Measurements from ENCODE around the gene CTIF.

The CTIF gene

GRCh38 chr18:48592540-48593171 is 53.8 kb downstream of the CTIF start:
- Histone ChIP-seq H3K9me3 (ENCODE audit: low read depth, low read length) (no peaks in the 10 kb centered on the region), H3K27ac (no peak overlapping the region), H3K36me3 (ENCODE audit: insufficient read depth, low read length) (no peaks in the 10 kb centered on the region), H3K9ac (ENCODE audit: insufficient read length) (no peak overlapping the region), H3K4me3 (no peak overlapping the region)
- TF ChIP-seq EZH2 (IDR thresholded peaks at IDR 0.05), result no peak
- TF ChIP-seq FOXP2 (optimal IDR thresholded peaks at IDR 0.05; ENCODE audit: control extremely low read depth, extremely low read length, insufficient read depth), result no peak
- no peak for TF ChIP-seq POLR2AphosphoS5 (IDR thresholded peaks at IDR 0.05; ENCODE audit: borderline replicate concordance, low read depth, low read length)
- no peak for DNase-seq (ENCODE audit: low read depth, low spot score)

- TF ChIP-seq EZH2 (IDR thresholded peaks at IDR 0.05) (no peak), FOXP2 (optimal IDR thresholded peaks at IDR 0.05; ENCODE audit: control extremely low read depth, extremely low read length, insufficient read depth) (no peak), POLR2AphosphoS5 (IDR thresholded peaks at IDR 0.05; ENCODE audit: borderline replicate concordance, low read depth, low read length) (no peak)
- Histone ChIP-seq H3K9me3 (ENCODE audit: low read depth, low read length) (no peaks in the 10 kb centered on the region), H3K4me3 (no peak overlapping the region), H3K27ac (no peak overlapping the region), H3K36me3 (ENCODE audit: insufficient read depth, low read length) (no peaks in the 10 kb centered on the region), H3K9ac (ENCODE audit: insufficient read length) (no peak overlapping the region)
- no peak for DNase-seq (ENCODE audit: low read depth, low spot score)
Observed at GRCh38 chr18:48594471-48595094, 55.8 kb downstream of the CTIF start.

GRCh38 chr18:48595703-48596218 is 56.9 kb downstream of the CTIF start:
- Histone ChIP-seq H3K9me3 (ENCODE audit: low read depth, low read length) (no peaks in the 10 kb centered on the region), H3K27ac (no peak overlapping the region), H3K9ac (ENCODE audit: insufficient read length) (no peak overlapping the region), H3K36me3 (ENCODE audit: insufficient read depth, low read length) (no peaks in the 10 kb centered on the region), H3K4me3 (no peak overlapping the region)
- no peak for DNase-seq (ENCODE audit: low read depth, low spot score)
- TF ChIP-seq EZH2 (IDR thresholded peaks at IDR 0.05) (no peak), POLR2AphosphoS5 (IDR thresholded peaks at IDR 0.05; ENCODE audit: borderline replicate concordance, low read depth, low read length) (no peak), FOXP2 (optimal IDR thresholded peaks at IDR 0.05; ENCODE audit: control extremely low read depth, extremely low read length, insufficient read depth) (no peak)

DNA sequence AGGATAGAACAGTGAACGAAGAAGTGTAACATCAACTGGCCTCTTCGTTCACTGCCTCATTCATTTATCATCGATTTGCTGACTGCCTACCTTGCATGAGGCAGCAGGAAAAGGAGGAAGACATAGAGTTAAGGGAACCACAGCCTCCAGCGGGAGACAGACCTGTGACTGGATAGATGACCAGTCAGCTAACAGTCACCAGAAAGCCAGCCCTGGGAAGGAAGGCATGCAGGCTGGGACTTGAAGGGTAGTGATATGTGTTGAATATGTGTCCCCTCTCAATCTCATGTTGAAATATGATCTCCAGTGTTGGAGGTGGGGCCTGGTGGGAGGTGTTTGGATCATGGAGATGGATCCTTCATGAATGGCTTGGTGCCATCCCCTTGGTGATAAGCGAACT is 58.3 kb downstream of the CTIF start:
- TF ChIP-seq POLR2AphosphoS5 (IDR thresholded peaks at IDR 0.05; ENCODE audit: borderline replicate concordance, low read depth, low read length) (no peak), FOXP2 (optimal IDR thresholded peaks at IDR 0.05; ENCODE audit: control extremely low read depth, extremely low read length, insufficient read depth) (no peak), EZH2 (IDR thresholded peaks at IDR 0.05) (no peak)
- no peak overlapping the region for H3K4me3 ChIP-seq
- H3K27ac ChIP-seq, result no peak overlapping the region
- H3K36me3 ChIP-seq (ENCODE audit: insufficient read depth, low read length), result no peaks in the 10 kb centered on the region
- H3K9me3 ChIP-seq (ENCODE audit: low read depth, low read length), result no peaks in the 10 kb centered on the region
- DNase-seq (ENCODE audit: low read depth, low spot score), result no peak
- no peak overlapping the region for H3K9ac ChIP-seq (ENCODE audit: insufficient read length)

DNA sequence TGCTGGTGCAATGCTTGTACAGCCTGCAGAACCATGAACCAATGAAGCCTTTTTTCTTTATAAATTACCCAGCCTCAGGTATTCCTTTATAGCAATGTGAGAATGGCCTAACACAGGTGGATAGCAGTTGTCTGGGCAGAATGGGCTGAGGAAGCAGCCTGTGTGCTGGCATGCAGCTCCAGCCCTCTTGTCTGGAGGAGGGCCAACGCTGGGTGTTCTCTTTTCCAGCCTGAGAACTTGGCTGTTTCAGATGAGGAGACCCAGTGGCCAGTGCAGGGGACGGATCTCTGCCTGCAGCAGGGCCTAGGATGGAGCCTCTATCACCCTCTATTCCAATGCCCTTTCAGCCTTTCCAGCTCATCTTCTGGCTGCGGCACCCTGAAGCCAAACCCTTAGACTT is 58.8 kb downstream of the CTIF start:
- no peak for DNase-seq (ENCODE audit: low read depth, low spot score)
- Histone ChIP-seq H3K36me3 (ENCODE audit: insufficient read depth, low read length) (no peaks in the 10 kb centered on the region), H3K4me3 (no peak overlapping the region), H3K9ac (ENCODE audit: insufficient read length) (no peak overlapping the region), H3K27ac (no peak overlapping the region), H3K9me3 (ENCODE audit: low read depth, low read length) (no peaks in the 10 kb centered on the region)
- no peak for TF ChIP-seq POLR2AphosphoS5 (IDR thresholded peaks at IDR 0.05; ENCODE audit: borderline replicate concordance, low read depth, low read length)
- no peak for TF ChIP-seq EZH2 (IDR thresholded peaks at IDR 0.05)
- TF ChIP-seq FOXP2 (optimal IDR thresholded peaks at IDR 0.05; ENCODE audit: control extremely low read depth, extremely low read length, insufficient read depth), result no peak

GRCh38 chr18:48599391-48599790 is 60.6 kb downstream of the CTIF start:
- no peak overlapping the region for H3K27ac ChIP-seq
- no peak for DNase-seq (ENCODE audit: low read depth, low spot score)
- no peak overlapping the region for H3K4me3 ChIP-seq
- no peak overlapping the region for H3K9ac ChIP-seq (ENCODE audit: insufficient read length)
- TF ChIP-seq EZH2 (IDR thresholded peaks at IDR 0.05), result no peak
- no peak for TF ChIP-seq POLR2AphosphoS5 (IDR thresholded peaks at IDR 0.05; ENCODE audit: borderline replicate concordance, low read depth, low read length)
- no peak for TF ChIP-seq FOXP2 (optimal IDR thresholded peaks at IDR 0.05; ENCODE audit: control extremely low read depth, extremely low read length, insufficient read depth)
- no peaks in the 10 kb centered on the region for H3K9me3 ChIP-seq (ENCODE audit: low read depth, low read length)
- H3K36me3 ChIP-seq (ENCODE audit: insufficient read depth, low read length), result no peaks in the 10 kb centered on the region

GRCh38 chr18:48600046-48600445 is 61.2 kb downstream of the CTIF start:
- DNase-seq (ENCODE audit: low read depth, low spot score), result no peak
- Histone ChIP-seq H3K9ac (ENCODE audit: insufficient read length) (no peak overlapping the region), H3K36me3 (ENCODE audit: insufficient read depth, low read length) (no peaks in the 10 kb centered on the region), H3K4me3 (no peak overlapping the region), H3K27ac (no peak overlapping the region), H3K9me3 (ENCODE audit: low read depth, low read length) (no peaks in the 10 kb centered on the region)
- TF ChIP-seq FOXP2 (optimal IDR thresholded peaks at IDR 0.05; ENCODE audit: control extremely low read depth, extremely low read length, insufficient read depth) (no peak), POLR2AphosphoS5 (IDR thresholded peaks at IDR 0.05; ENCODE audit: borderline replicate concordance, low read depth, low read length) (no peak), EZH2 (IDR thresholded peaks at IDR 0.05) (no peak)

- H3K4me3 ChIP-seq, result no peak overlapping the region
- no peaks in the 10 kb centered on the region for H3K36me3 ChIP-seq (ENCODE audit: insufficient read depth, low read length)
- TF ChIP-seq EZH2 (IDR thresholded peaks at IDR 0.05), result no peak
- H3K27ac ChIP-seq, result no peak overlapping the region
- H3K9me3 ChIP-seq (ENCODE audit: low read depth, low read length), result no peaks in the 10 kb centered on the region
- H3K9ac ChIP-seq (ENCODE audit: insufficient read length), result no peak overlapping the region
- DNase-seq (ENCODE audit: low read depth, low spot score), result no peak
Observed at GRCh38 chr18:48600456-48601090, 61.7 kb downstream of the CTIF start.
